Left cardiac atrium (tissue), 4 donors: ENCODE data around the gene STUB1. TPM values are rescaled to one million over a fixed set of nuclear protein-coding genes. Genes with fewer than 3 reads are reported as not detected.
"Not testable (repeated sequence)": the region's sequence is repeated elsewhere in the genome, so short reads cannot be mapped to it uniquely, and the experiment has no call there.

Source experiments
- ATAC-seq, 2 donors: fragments of 200-7000 bp; cut with Tn5 transposase; one replicate each; pipeline ENCODE4 v1.9.1; 2020; ENCODE audit warnings: mild to moderate bottlenecking in 2 of 2, moderate library complexity in 2 of 2
- DNase-seq: peaks from one replicate; pipeline ENCODE4 v3.0.0-alpha.2; 2020
- intact Hi-C, 2 donors: fragments of 100-400 bp; cut with DNase I; formaldehyde crosslinking; loops; one replicate each; pipeline versions ENCODE4 v1.14.1 to v1.15.1; 2022 to 2023
- total RNA-seq, 2 donors: library from RNA; stranded (reverse); fragmentation: NEBNext Ultra II Directional; extraction: Animal tissue kit (Norgen Biotek cat#: 25700); gene quantifications; one replicate each; pipeline ENCODE4 v1.2.1, GENCODE V29; 2021
- donor health status: DM: no; HTN: yes; CAD: no.
- donor health status: DM: no; HTN: yes; CAD: no; lungs with severe emphysema.
- donor health status: DM: yes; HTN: yes; CAD: no.
- donor health status: Dilated cardiomyopathy.

Gene STUB1
- total RNA-seq, 2 donors from 2014 or later = 89.1 to 101 TPM

DNA sequence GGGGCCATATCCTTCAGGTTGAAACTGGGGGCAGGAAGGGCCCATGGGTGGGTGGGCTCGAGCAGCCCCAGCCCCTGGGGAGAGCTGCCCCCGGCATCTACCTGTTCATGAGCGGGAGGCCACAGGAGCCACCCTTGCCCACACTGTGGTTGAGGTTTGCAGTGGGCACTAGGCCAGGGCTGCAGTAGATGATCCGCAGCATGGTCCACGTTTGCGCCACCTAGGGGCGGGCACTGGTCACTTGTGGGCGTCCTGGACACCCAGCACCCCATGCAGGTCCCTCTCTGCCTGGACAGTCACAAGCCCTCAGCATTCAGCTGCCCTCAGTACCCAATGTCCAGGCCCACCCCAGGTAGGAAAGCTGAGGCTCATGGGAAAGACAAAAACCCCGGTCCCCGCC is 5.8 kb downstream of the STUB1 start:
- intact Hi-C loops = no loop called here
- ATAC-seq (no peak), DNase-seq (no peak)

DNA sequence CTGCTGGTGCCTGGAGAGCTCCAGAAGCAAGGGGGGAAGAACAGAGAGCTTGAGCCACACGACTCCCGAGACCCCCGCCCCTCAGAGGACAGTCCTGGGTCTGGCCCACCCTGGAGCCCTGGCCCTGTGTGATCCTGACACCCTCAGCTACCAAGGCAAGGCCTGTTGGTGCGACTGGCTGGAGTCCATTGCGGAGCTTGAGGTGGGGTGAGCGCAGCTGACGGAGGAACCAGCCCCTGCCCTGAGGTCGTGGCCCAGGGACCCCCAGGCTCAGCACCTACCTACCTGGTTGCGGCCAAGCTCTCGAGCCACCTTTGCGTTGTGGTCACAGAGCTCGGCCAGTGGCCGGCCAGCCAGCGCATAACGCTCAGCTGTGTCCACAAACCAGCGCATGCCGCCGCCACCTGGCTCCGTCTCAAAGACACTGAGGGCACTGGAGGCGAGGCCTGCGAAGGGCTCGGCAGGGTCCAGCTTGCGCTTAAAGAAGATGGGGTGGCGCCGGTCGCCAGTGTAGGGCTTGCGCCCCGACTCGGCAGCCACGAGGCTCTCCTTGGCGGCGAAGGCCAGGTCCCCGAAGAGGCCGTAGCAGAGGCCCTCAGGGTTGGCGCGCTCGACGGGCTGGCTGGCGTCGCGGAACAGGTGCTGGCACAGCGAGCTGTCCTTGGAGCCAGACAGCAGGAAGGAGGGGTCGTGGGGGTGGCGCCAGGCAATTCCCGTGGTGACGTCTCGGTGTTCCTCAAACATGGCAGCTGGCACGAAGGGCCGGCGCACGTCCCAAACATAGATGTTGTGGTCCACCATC is 6.5 kb downstream of the STUB1 start:
- no peak for DNase-seq
- intact Hi-C loops = no loop called here
- no peak for ATAC-seq

DNA sequence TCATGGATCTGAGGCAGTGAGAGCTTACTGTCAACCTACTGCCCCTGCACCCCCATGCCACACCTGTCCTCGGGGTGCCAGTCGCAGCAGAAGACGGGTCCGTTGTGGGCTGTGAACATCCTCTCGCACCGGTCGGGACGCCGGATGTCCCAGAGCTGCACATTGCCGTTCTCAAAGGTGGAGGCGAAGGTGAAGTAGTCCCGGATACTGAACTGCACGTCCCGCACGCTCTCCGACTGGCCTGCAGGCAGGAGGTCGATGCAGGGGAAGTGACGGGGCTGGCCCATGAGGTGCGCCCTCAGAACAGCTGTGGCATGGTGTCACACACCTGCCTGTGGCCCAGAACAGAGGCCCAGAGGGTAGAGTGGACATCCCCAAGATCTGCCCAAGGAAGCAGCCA is 7.3 kb downstream of the STUB1 start:
- DNase-seq = no peak
- intact Hi-C loops = no loop called here
- ATAC-seq = no peak

DNA sequence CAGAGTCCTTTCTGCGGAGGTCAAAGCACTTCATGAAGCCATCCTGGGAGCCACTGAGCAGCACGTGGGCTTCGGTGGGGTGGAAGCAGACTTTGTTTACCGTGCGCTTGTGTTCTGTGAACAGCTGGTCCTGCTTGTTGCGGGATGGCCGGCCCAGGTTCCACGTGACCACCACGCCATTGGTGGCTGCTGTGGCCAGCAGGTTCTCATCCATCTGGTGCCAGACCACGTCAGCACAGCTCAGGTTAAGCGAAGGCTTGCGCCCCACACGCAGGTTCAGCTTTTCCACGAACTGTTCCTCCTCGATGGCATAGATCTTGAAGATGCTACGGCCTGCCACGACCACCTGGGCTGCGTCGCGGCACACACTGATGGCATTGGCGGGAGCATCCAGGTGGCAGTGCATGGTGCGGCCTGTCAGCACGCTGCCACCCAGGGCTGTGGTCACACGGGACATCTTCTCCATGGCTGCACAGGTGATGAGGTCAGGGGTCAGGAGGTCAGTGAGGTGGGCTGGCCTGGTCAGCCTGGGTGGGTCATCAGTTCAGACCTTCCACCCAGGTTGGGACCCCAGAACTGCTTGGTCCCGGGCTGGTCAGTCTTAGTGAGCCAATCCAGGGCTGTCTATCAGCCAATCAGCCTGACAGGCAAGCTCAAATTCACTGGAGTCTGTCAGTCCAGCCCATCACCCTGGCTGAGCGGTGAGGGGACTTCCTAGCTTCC is 9.1 kb downstream of the STUB1 start:
- intact Hi-C loops = no loop called here
- DNase-seq (no peak), ATAC-seq (no peak)

DNA sequence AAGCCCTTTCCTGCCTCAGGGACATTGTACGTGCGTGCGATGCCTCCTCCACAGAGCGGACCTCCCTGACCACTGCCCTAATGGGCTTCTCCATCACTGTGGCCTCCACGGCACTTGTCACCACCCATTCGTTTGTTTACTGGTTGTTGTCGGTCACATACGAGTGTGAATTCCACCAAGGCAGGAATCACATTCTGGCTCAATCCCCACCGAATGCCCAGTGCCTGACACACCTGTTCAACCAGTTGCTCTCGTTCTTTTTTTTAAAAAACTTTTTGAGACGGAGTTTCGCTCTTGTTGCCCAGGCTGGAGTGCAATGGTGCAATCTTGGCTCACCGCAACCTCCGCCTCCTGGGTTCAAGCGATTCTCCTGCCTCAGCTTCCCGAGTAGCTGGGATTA is 11.0 kb downstream of the STUB1 start:
- DNase-seq, ATAC-seq, intact Hi-C loops: not testable (repeated sequence)

DNA sequence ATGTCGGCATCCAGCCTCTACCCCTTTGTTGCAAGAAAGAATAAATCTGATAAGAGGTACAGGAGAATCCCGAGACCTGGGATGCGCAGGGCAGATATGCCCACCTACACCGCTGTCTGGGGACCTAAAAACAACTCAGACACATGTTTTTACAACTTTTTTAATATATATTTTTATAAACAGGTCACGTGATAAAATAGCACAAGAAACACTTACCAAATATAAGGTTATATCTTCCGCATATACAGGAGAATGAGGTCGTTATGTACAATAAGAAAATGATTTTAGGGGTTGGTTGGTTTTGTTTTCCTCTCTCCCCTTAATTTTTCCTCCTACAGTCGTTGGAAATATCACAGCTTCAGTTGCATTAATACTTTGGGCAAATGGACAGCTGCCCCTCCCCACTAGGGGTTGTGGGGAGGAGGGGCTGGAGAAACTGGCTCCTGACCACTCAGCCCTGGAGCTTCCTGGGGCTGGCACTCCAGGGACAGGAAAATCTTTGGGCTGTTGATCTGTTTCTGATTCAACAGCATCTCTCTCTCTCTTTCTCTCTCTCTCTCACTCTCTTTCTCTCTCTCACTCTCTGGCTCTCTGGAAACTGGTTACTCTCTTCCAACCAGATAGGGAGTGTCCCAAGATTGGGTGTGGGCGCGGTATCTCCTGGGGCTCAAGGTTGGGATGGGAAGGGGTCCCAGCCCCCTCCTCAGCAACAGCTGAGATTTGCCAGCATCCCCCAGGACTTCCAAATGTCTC is 12.3 kb downstream of the STUB1 start:
- no peak for ATAC-seq
- intact Hi-C loops = no loop called here
- no peak for DNase-seq

DNA sequence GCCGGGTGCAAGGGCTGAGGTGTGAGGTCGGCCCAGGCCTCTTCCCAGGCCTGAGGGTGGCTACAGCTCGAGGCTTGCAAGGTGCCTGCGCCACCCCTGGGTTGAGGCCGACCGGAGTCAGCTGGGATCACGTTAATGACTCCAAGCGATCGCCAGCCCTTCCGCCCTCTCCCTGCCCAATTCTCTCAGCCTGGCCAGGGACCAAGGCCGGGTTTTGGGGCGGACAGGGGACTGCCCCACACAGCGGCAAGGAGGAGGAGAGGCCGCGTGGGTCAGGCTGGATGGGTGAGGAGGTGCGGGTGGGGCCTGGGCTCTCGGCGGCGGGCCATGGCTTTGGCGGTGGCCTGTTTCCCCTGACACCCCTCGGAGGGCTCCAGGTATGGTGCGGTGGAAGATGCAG is 13.2 kb downstream of the STUB1 start:
- intact Hi-C loops = no loop called here
- ATAC-seq (no peak), DNase-seq (no peak)

DNA sequence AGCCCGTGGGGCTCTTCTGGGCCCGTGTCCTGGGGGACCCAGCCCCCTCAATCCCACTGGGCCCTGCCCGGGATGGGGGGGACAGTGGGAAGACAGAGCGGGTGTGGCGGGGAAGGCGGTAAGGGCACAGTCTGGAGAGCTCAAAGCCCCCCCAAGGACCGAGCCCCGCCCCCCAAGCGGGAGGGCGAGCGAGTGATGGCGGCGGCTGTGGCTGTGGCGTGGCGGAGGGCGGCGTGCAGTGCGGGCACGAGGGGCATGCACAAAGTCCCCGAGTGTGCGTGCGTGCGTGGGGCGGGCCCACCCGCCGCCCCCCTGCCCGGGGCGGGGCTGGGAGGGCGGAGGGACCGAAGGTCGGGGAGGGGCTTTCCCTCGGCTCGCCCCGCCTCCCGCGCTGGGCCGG is 13.6 kb downstream of the STUB1 start:
- no peak for DNase-seq
- ATAC-seq = no peak
- intact Hi-C loops = no loop called here

DNA sequence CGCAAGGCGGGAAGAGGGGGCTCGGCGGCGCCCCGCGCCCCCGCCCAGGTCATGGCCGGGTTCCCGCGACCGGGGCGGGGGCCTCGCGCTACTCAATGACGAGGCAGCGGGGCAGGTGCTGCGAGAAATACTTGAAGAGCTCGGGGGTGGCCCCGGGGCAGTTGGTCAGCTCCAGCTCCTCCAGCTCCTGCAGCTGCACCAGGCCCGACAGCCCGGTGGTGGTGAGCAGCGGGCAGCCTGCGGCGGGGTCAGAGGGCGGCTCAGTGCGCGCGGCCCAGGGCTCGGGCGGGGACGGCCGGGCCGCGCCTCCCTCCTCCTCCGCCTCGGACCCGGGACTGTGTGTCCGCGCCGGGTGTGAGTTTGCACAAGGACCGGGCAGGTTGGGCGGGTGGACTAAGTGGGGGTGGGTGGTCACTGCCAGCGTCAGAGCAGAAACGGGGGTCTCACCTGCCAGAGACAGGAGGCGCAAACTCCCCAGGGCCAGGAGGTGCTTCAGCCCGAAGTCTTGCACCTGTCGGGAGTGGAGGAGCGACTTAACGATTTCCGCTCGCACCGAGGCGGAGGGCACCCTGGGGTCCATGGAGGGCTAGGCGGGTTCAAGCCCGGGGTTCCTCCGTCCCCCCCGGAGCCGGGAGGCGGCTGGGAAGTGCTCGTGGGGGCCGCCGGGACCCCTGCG is 14.1 kb downstream of the STUB1 start:
- intact Hi-C loops = no loop called here
- DNase-seq = no peak
- no peak for ATAC-seq

DNA sequence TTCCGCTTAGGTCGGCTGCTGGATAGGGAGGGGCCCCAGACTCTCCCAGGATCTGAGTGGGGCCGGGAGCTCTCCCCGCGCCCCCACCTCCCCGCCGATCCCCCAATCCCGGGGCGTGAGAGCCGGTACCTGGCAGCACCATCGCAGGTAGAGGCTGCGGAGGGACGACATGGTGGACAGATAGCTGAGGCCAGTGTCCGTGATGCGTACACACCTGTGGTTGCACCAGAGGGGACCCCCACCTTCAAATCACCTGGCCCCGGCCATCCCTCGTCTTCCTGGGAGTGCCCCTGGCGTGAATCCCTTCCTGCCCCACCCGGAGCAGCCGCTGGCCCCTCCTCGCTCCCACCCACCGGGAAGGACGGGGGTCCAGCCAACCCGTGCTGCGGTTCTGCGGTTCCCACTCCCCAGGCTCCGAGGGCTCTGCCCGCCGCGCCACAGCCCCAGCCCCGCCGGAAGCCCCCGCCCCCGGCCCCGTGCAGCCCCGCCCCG is 14.7 kb downstream of the STUB1 start:
- no peak for ATAC-seq
- intact Hi-C loops = no loop called here
- DNase-seq = no peak

DNA sequence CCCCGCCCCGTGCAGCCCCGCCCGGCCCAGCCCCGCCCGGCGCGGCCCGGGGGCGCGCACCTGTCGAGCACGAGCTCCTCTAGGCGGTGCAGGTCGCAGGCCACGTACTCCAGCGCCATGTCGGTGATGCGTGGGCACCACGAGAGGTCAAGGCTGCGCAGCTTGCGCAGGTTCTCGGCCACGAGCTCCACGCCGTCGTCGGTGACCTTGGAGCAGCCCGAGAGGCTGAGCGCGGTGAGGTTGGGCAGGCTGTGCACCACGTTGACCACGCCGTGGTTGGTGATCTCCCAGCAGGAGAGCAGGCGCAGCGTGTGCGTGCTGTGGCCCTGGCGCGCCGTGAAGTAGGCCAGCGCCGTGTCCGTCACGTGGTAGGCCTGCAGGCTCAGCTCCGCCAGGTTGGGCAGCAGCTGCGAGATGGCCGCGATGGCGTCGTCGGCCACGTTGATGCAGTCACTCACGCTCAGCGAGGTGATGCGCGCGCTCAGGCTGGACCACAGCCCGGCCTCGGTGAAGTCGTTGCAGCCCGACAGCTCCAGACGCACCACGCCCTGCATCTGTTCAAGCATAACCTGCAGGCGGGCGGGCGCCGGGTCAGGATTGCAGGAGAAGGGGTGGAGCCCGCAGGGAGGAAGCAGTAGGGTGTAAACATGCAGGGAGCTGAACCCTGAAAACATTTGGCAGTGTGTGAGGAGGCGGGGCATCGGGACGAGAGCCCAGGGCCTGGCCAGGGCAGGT is 15.3 kb downstream of the STUB1 start:
- DNase-seq (no peak), ATAC-seq (peak; percentile 38 to 51)
- intact Hi-C loops = no loop called here

DNA sequence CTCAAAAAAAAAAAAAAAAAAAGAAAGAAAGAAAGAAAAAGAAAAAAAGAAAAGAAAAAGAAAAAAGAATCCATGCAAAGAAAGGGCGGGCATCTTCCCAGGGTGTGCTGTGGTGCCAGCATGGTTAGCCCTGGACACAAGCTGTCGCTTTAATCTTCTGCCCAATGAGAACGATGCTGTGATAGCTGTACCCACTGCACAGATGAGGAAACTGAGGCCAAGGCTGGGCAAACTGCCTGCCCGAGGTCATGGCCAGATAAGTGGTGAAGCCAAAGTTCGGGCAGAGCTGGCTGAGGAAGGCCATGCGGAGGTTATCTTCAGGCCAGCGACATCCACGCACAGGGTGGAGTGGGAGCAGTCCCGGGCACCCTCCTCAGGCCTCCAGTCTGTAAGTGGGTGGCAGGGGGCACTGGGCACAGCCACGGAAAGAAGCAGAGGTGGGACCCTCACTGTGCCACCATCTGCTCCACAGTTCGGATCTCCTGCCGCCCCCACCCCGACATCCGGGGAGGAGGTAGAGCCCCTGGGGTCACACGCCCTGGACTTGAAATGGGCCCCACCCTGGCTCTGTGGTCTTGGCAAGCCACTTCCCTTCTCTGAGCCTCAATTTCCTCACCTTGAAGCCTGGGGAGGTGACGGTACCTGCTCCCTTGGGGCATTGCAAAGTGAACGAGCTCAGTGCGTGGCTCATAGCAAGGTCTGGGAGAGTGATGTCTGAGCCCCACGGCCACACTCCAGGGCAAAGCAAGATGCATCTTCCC is 18.9 kb downstream of the STUB1 start:
- ATAC-seq = no peak
- intact Hi-C loops = no loop called here

DNA sequence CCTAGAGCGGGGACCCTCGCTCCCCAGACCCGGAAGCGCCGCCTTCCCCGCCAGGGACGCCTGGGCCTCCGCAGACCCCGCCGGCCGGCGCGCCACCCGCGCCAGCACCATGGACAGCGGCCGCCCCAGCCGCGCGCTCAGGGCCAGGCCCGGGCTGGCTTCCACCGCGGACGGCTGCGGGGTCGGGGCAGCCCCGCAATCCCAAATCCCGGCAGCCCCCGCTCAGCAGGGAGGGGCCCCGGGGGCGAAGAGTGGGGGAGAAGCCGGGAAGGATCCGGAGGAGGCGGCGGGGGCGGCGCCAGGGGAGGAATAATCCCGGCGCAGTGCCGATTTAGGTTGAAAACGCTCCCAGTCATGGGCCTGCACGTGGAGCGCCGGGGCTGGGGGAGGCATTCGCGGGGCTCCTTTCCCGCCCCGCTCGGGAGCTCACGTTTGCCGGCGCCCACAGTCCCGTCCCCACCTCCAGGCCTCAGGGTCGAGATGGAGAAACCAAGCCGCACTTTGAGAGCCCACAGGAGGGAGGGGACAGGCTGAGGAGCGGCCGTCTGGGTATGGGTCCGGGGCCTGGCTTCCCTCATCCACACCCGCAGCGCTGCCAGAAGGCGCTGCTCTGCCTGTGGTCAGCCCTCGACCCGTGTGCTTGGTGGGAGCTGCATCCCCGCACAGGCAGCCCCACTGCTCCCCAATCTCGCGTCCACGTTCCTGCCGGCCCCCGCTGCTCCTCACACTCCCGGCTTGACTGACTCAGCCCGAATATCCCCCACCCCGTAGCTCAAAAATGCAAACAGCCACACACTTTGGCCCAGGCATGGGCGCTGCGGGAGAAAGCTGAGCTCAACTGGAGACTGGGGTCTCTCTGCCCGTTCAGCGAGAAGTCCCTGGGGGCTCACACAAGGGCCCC is 20.7 kb downstream of the STUB1 start:
- intact Hi-C loops = no loop called here
- ATAC-seq (peak; percentile 72 to 83), DNase-seq (no peak)

More for the DNA sequence above, 18.9 kb downstream of the STUB1 start:
- DNase-seq = no peak

DNA sequence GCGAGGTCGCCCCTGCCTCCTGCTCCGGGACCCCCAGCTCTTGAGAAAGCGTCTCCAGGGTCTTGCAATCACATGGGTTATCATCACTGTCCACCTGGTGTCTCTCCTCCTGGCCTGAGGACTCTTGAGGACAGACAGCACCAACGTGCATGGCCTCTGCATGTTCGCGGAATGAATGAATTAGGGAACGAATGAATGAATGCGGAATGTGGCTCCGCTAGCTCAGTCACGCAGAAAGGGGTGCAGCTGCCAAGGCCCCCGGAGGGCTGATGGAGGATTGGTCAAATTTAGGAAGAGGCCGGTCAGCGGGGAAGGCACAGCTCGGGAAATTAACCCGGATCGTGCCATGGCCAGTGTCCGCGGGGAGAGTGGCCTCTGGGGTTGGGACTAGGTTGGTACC is 22.1 kb downstream of the STUB1 start:
- no peak for ATAC-seq
- intact Hi-C loops = no loop called here
- DNase-seq = no peak

DNA sequence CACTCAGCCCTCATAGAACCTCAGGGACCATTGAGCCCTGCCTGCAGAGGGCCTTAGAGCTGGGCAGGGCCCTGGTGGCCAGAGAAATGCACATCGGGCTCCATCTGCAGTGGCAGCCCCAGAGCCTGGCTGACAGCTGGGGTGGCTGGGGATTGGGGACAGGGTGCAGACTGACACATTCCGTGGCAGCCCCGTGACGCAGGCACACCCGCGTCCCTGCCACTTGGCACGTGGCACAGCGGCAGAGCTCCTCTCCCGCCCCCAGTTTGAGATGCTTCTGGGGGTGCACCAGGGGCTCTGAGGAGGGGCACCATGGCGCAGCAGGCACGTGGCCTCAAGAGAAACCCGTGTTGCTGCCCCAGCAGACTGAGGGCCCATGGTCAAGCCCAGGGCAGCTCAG is 23.2 kb downstream of the STUB1 start:
- ATAC-seq = no peak
- DNase-seq = no peak
- intact Hi-C loops = no loop called here

DNA sequence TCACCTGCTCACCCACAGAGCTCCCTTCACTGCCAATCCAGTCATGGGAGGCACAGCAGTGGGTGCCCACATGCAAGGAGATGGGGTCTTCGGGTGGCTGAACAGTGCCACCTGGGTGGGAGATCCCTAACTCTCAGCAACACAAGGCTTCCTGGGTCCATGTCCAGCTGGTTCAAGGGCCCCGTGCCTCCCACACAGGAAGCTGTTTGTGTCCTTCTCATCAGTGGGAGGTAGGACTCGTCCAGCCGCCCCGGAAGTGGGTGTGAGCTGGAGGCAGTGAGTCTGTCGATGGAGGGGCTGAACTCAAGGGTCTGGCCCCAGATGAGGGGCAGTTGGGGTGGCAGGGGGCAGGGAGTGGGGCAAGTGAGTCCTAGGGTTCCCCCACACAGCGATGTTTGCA is 23.8 kb downstream of the STUB1 start:
- ATAC-seq (no peak), DNase-seq (no peak)
- intact Hi-C loops = no loop called here
